Osteoblast (primary cell): ENCODE measurements around the gene ZNF3. TPM values are rescaled to one million over a fixed set of nuclear protein-coding genes. Genes with fewer than 3 reads are reported as not detected.

Experiments used
- DNase-seq: peaks from one replicate; pipeline ENCODE4 v3.0.0; 2011; ENCODE audit warnings: low spot score, mixed read lengths; ENCODE audit not compliant: insufficient read length; ENCODE audit errors: missing footprints
- H2AFZ ChIP-seq: 2 replicates; pipeline ENCODE4 v1.6.0; 2011; ENCODE audit warnings: mild to moderate bottlenecking, low read length
- H3K27ac ChIP-seq: 2 replicates; pipeline ENCODE4 v1.5.1; 2011; ENCODE audit warnings: mild to moderate bottlenecking, low read depth, low read length, moderate library complexity
- H3K27me3 ChIP-seq: 2 replicates; pipeline ENCODE4 v1.6.0; 2012; ENCODE audit warnings: mild to moderate bottlenecking, control low read depth, inconsistent platforms, low read length, moderate library complexity; ENCODE audit not compliant: insufficient read depth
- H3K36me3 ChIP-seq: 2 replicates; pipeline ENCODE4 v1.5.1; 2011; ENCODE audit warnings: mild to moderate bottlenecking, low read length, control low read depth, moderate library complexity; ENCODE audit not compliant: insufficient read depth
- H3K4me1 ChIP-seq: 2 replicates; pipeline ENCODE4 v1.5.1; 2011; ENCODE audit warnings: mild to moderate bottlenecking, low read length, control low read depth, moderate library complexity; ENCODE audit not compliant: insufficient read depth
- H3K4me2 ChIP-seq: 2 replicates; pipeline ENCODE4 v1.6.0; 2011; ENCODE audit warnings: mild to moderate bottlenecking, low read length; ENCODE audit not compliant: insufficient read depth
- H3K4me3 ChIP-seq: fragments of 200-600 bp; sonication (generic); 3 replicates; pipeline ENCODE4 v1.5.1; 2012; ENCODE audit warnings: mild to moderate bottlenecking, low read length, inconsistent platforms; ENCODE audit not compliant: insufficient read depth
- H3K79me2 ChIP-seq: 2 replicates; pipeline ENCODE4 v1.6.0; 2012; ENCODE audit warnings: mild to moderate bottlenecking, low read length, control low read depth, inconsistent platforms; ENCODE audit not compliant: insufficient read depth
- H3K9me3 ChIP-seq: 2 replicates; pipeline ENCODE4 v1.5.1; 2011; ENCODE audit warnings: low read depth, low read length, control low read depth
- H4K20me1 ChIP-seq: 2 replicates; pipeline ENCODE4 v1.6.0; 2012; ENCODE audit warnings: mild to moderate bottlenecking, low read length, control low read depth; ENCODE audit not compliant: insufficient read depth
- total RNA-seq: library from RNA; depleted of rRNA; stranded (reverse); fragments of >200 nt; gene quantifications from 2 replicates; pipeline ENCODE4 v1.2.3, GENCODE V29; 2012
- TF ChIP-seq, protein P1 (sequence below): IDR thresholded peaks from 2 replicates; pipeline ENCODE4 v1.5.1; 2011; ENCODE audit warnings: mild to moderate bottlenecking, low read depth, low read length, moderate library complexity; ENCODE audit errors: extremely low read depth

The ZNF3 gene
- total RNA-seq, 1 donor, result 30.4 TPM

DNA sequence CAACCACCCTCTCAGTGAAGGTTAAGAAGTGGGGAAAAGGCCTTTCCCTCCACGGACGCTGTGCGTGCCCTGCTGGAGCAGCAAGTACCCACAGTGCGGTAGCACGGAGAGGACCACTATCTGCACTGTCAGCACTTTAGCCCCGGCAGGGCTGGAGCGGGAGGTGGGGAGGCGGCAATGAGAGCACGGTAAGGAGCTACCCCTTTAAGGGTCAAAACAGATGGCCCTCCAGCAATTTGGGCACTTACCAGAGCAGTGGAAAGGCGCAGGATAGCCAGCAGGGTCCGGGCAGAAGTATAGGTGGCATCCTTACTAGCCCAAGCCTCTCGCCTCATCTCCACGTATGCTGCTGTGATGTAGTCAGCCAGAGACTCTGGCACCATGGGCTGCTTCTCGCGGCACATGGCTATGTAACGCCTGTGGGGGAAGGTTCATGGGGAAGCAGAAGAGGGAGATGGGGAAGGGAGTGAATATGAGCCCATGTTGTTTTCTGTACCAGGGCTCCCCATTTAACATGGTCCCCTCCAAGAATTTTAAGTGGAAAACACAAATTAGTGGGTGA, 12.5 kb upstream of the ZNF3 start:
- no peak overlapping the region for H3K27ac ChIP-seq
- H3K4me2 ChIP-seq, result no peak overlapping the region
- H3K36me3 ChIP-seq, result peaks cover 86% of the 10 kb centered on the region

DNA sequence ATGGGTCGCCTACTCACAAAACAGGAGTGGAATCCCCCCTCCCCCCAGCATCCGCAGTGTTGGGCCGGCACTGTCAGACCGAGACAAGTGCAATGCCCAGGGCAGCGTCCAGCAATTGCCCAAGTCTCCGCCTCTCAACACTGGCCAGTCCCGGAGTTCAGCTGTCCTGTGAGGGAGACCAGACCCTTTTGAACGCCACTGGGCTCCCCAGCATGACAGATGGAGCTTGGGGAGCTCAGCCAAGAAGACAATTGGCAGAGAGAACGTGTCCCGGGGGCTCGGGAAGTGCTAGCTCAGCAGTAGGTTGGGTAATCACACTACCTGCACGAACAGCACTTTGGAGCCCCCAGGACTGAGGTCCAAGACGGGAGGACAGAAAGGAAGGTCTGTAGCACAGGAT, 12.0 kb upstream of the ZNF3 start:
- Histone ChIP-seq H3K4me1 (peaks cover 15% of the 10 kb centered on the region), H4K20me1 (peaks cover 7% of the 10 kb centered on the region), H3K4me3 (no peak overlapping the region), H3K79me2 (peaks cover 54% of the 10 kb centered on the region), H3K27me3 (no peaks in the 10 kb centered on the region), H2AFZ (no peak overlapping the region), H3K36me3 (peaks cover 81% of the 10 kb centered on the region), H3K4me2 (no peak overlapping the region), H3K27ac (no peak overlapping the region), H3K9me3 (no peaks in the 10 kb centered on the region)
- DNase-seq, result no peak
- TF ChIP-seq, protein P1, sequence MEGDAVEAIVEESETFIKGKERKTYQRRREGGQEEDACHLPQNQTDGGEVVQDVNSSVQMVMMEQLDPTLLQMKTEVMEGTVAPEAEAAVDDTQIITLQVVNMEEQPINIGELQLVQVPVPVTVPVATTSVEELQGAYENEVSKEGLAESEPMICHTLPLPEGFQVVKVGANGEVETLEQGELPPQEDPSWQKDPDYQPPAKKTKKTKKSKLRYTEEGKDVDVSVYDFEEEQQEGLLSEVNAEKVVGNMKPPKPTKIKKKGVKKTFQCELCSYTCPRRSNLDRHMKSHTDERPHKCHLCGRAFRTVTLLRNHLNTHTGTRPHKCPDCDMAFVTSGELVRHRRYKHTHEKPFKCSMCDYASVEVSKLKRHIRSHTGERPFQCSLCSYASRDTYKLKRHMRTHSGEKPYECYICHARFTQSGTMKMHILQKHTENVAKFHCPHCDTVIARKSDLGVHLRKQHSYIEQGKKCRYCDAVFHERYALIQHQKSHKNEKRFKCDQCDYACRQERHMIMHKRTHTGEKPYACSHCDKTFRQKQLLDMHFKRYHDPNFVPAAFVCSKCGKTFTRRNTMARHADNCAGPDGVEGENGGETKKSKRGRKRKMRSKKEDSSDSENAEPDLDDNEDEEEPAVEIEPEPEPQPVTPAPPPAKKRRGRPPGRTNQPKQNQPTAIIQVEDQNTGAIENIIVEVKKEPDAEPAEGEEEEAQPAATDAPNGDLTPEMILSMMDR, result no peak

More for the DNA sequence above, 12.5 kb upstream of the ZNF3 start:
- Histone ChIP-seq H3K4me3 (no peak overlapping the region), H3K27me3 (no peaks in the 10 kb centered on the region), H4K20me1 (peaks cover 7% of the 10 kb centered on the region), H3K79me2 (peaks cover 55% of the 10 kb centered on the region), H3K9me3 (no peaks in the 10 kb centered on the region), H3K4me1 (peaks cover 14% of the 10 kb centered on the region), H2AFZ (no peak overlapping the region)
- DNase-seq, result no peak
- TF ChIP-seq, protein P1, result no peak

DNA sequence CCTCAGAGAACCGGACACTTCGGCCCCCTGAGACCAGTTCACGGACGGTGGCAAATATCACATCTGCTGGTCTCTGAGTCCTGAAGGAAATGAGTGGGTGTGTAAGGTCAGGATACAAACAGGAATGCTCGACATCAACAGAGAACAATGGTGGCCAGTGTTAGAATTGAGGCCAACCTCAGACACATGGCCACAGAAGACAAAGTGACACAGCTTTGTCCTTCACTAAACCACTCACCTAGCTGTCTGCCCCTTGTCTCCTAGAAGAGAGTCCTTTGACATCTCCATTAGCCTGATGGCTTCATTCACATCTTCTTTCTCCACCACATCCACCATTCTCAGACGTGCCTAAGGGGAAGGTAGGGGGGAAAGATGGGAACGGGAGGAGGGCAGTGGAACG, 11.5 kb upstream of the ZNF3 start:
- H3K79me2 ChIP-seq, result peaks cover 52% of the 10 kb centered on the region
- DNase-seq, result no peak
- no peak overlapping the region for H3K27ac ChIP-seq
- peaks cover 7% of the 10 kb centered on the region for H4K20me1 ChIP-seq
- H3K4me1 ChIP-seq, result peaks cover 18% of the 10 kb centered on the region
- H3K4me3 ChIP-seq, result no peak overlapping the region
- TF ChIP-seq, protein P1, result no peak
- no peaks in the 10 kb centered on the region for H3K9me3 ChIP-seq
- peaks cover 76% of the 10 kb centered on the region for H3K36me3 ChIP-seq
- no peaks in the 10 kb centered on the region for H3K27me3 ChIP-seq
- no peak overlapping the region for H2AFZ ChIP-seq
- H3K4me2 ChIP-seq, result no peak overlapping the region

DNA sequence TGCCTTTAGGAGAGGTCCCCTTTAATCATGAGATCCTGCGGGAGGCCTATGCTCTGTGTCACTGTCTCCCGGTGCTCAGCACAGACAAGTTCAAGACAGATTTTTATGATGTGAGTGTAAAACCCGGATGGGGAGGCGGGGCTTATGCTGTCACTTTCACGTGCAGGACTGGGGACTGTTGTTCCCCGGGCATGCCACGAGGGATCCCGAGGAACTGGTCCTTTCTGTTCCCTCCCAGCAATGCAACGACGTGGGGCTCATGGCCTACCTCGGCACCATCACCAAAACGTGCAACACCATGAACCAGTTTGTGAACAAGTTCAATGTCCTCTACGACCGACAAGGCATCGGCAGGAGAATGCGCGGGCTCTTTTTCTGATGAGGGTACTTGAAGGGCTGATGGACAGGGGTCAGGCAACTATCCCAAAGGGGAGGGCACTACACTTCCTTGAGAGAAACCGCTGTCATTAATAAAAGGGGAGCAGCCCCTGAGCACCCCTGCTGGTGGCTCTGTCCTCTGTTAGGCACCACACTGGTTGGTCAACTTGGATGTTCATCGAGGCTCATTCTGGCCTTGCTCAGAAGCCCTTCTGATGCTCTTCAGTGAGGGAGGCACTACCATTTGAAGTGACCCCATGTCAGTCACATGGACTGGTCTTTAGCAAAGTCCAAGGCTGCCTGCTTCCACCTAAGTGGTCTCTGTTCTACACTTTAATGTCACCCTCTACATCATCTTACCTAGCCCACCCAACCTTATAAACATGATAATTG, 10.1 kb upstream of the ZNF3 start:
- DNase-seq, result no peak
- Histone ChIP-seq H2AFZ (no peak overlapping the region), H3K4me2 (no peak overlapping the region), H3K27me3 (no peaks in the 10 kb centered on the region), H3K9me3 (no peaks in the 10 kb centered on the region), H3K4me1 (peaks cover 30% of the 10 kb centered on the region), H3K27ac (peak overlapping the region; percentile 84), H3K36me3 (peaks cover 64% of the 10 kb centered on the region), H3K79me2 (peaks cover 41% of the 10 kb centered on the region), H4K20me1 (peaks cover 7% of the 10 kb centered on the region), H3K4me3 (no peak overlapping the region)
- TF ChIP-seq, protein P1, result peak; percentile 9
